OCI-LY7 (cell line): ENCODE results near the gene GYG2. TPM values are rescaled to one million over a fixed set of nuclear protein-coding genes. Genes with fewer than 3 reads are reported as not detected.

Experiments
- BruUV-seq: library from RNA; stranded (reverse); fragments of 400-500 nt; replicated peaks from 2 replicates; lab custom pipeline; 2021; lab: Mats Ljungman, UMichigan
- CTCF ChIA-PET: fragments of 300-600 bp; sonication (Branson Sonifier 250); formaldehyde crosslinking; loops from one replicate; lab custom pipeline; 2022; ENCODE audit warnings: antibody characterized with exemption; ENCODE audit not compliant: unreplicated experiment; lab: Charles Lee
- POLR2A ChIA-PET: fragments of 300-600 bp; sonication (Branson Sonifier 250); formaldehyde crosslinking; loops from one replicate; lab custom pipeline; 2022; ENCODE audit warnings: antibody characterized with exemption; lab: Charles Lee
- DNase-seq: peaks from one replicate; pipeline ENCODE4 v3.0.0-alpha.2; 2015; ENCODE audit warnings: low spot score
- H2AFZ ChIP-seq: fragments of 200-600 bp; sonication (generic), shearing (Covaris generic); 2 replicates; pipeline ENCODE4 v1.6.1; 2014; ENCODE audit warnings: mild to moderate bottlenecking, antibody characterized with exemption, low read length, moderate library complexity
- H3K27ac ChIP-seq: fragments of 200-600 bp; sonication (generic); 2 replicates; pipeline ENCODE4 v1.5.1; 2014; ENCODE audit warnings: mixed run types, low read depth, mild to moderate bottlenecking, moderate library complexity, low read length, inconsistent platforms; ENCODE audit not compliant: poor library complexity, severe bottlenecking
- H3K36me3 ChIP-seq: fragments of 200-600 bp; sonication (generic); 2 replicates; pipeline ENCODE4 v1.6.1; 2014; ENCODE audit warnings: mild to moderate bottlenecking, antibody characterized with exemption, low read length, moderate library complexity, mixed read lengths; ENCODE audit not compliant: insufficient read depth
- H3K4me1 ChIP-seq: fragments of 200-600 bp; sonication (generic); 2 replicates; pipeline ENCODE4 v1.5.1; 2014; ENCODE audit warnings: mild to moderate bottlenecking, low read length; ENCODE audit not compliant: insufficient read depth, poor library complexity, severe bottlenecking
- H3K4me2 ChIP-seq: fragments of 200-600 bp; sonication (generic); 2 replicates; pipeline ENCODE4 v1.6.1; 2014; ENCODE audit warnings: mild to moderate bottlenecking, low read length
- H3K4me3 ChIP-seq: fragments of 200-600 bp; sonication (generic); 2 replicates; pipeline ENCODE4 v1.5.1; 2014; ENCODE audit warnings: mild to moderate bottlenecking, low read depth, low read length; ENCODE audit not compliant: poor library complexity, severe bottlenecking
- H3K79me2 ChIP-seq: fragments of 200-600 bp; sonication (generic); 2 replicates; pipeline ENCODE4 v1.6.1; 2016; ENCODE audit warnings: low read depth, mild to moderate bottlenecking, low read length, moderate library complexity, mixed read lengths; ENCODE audit not compliant: insufficient read depth
- H3K9me2 ChIP-seq: fragments of 200-600 bp; sonication (generic); 2 replicates; pipeline ENCODE4 v1.6.1; 2016; ENCODE audit warnings: mild to moderate bottlenecking, low read length, mixed read lengths; ENCODE audit not compliant: insufficient read depth
- H3K9me3 ChIP-seq: fragments of 200-600 bp; sonication (generic); 2 replicates; pipeline ENCODE4 v1.6.1; 2014; ENCODE audit warnings: mild to moderate bottlenecking, mixed run types, low read length, mixed read lengths
- H4K20me1 ChIP-seq: fragments of 200-600 bp; sonication (generic); 2 replicates; pipeline ENCODE4 v1.6.1; 2014; ENCODE audit warnings: mild to moderate bottlenecking, antibody characterized with exemption, low read length, moderate library complexity, mixed read lengths; ENCODE audit not compliant: insufficient read depth
- EZH2phosphoT487 ChIP-seq: fragments of 200-600 bp; sonication (generic); IDR thresholded peaks from 2 replicates; pipeline ENCODE4 v1.6.1; 2018; ENCODE audit warnings: low read depth, borderline replicate concordance, mild to moderate bottlenecking, mixed run types, antibody characterized with exemption, low read length, moderate library complexity, mixed read lengths
- intact Hi-C: fragments of 100-400 bp; cut with micrococcal nuclease; formaldehyde crosslinking; loops from one replicate; pipeline ENCODE4 v1.10.0; 2022; ENCODE audit not compliant: unreplicated experiment
- total RNA-seq, 2 experiments: library from RNA; depleted of rRNA in 1 of 2; stranded (reverse); fragments of >200 nt in 1 of 2; shearing (Covaris generic) in 1 of 2; gene quantifications; 2 replicates each; pipeline ENCODE4 v1.2.3, GENCODE V29; 2014 to 2022
- TF ChIP-seq, protein P1 (sequence below): fragments of 200-600 bp; sonication (generic); conservative IDR thresholded peaks from 2 replicates; pipeline ENCODE4 v1.5.1; 2014; ENCODE audit warnings: mild to moderate bottlenecking, antibody characterized with exemption, low read length, moderate library complexity, mixed read lengths

Gene GYG2
- total RNA-seq, 2 experiments from 2014 or later, result not detected

DNA sequence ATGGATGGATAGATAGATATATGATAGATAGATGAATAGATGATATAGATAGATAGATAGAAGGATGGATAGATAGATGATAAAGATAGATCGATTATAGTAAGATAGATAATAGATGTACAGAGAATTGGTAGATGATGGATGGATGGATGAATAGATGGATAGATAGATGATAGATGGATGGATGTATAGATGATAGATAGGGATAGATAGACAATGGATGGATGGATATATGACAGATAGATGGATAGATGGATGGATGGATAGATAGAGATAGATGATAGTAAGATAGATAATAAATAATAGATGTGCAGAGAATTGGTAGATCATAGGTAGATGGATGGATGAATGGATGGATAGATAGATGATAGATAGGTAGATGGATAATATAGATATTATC, 12.2 kb downstream of the GYG2 start:
- Histone ChIP-seq H3K36me3 (no peaks in the 10 kb centered on the region), H4K20me1 (no peaks in the 10 kb centered on the region), H3K4me1 (no peaks in the 10 kb centered on the region), H3K9me3 (no peaks in the 10 kb centered on the region), H2AFZ (no peak overlapping the region), H3K4me2 (no peak overlapping the region), H3K9me2 (no peaks in the 10 kb centered on the region), H3K27ac (no peak overlapping the region), H3K4me3 (no peak overlapping the region), H3K79me2 (no peaks in the 10 kb centered on the region)
- CTCF ChIA-PET, result no interaction called here
- POLR2A ChIA-PET, result no interaction called here
- no peak for TF ChIP-seq EZH2phosphoT487
- no peak for DNase-seq
- intact Hi-C loops, result no loop called here
- BruUV-seq, result no TSS peak

DNA sequence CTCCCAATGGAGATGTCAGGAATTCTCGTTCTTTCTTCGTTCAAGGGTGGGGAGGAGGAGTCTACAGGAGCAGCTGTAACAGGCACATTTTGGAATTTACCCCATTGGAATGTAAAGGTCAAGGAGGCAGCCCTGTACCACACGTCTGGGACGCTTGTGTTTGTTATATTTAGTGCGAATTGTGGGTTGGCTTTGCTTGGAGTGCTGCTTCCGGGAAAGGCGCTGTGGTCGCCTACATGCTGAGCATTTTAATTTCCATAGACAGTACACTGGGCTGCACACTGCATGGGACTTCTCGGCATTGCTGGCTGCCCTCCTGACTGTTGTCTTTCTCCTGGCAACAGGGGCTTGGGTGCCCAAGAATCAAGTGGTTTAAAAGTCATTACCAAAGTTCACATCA, 12.8 kb downstream of the GYG2 start:
- no peak for DNase-seq
- Histone ChIP-seq H3K79me2 (no peaks in the 10 kb centered on the region), H2AFZ (no peak overlapping the region), H4K20me1 (no peaks in the 10 kb centered on the region), H3K9me3 (no peaks in the 10 kb centered on the region), H3K27ac (no peak overlapping the region), H3K4me1 (no peaks in the 10 kb centered on the region), H3K4me2 (no peak overlapping the region), H3K4me3 (no peak overlapping the region), H3K9me2 (no peaks in the 10 kb centered on the region), H3K36me3 (no peaks in the 10 kb centered on the region)
- intact Hi-C loops, result no loop called here
- ChIA-PET POLR2A (no interaction called here), CTCF (no interaction called here)
- TF ChIP-seq, protein P1, sequence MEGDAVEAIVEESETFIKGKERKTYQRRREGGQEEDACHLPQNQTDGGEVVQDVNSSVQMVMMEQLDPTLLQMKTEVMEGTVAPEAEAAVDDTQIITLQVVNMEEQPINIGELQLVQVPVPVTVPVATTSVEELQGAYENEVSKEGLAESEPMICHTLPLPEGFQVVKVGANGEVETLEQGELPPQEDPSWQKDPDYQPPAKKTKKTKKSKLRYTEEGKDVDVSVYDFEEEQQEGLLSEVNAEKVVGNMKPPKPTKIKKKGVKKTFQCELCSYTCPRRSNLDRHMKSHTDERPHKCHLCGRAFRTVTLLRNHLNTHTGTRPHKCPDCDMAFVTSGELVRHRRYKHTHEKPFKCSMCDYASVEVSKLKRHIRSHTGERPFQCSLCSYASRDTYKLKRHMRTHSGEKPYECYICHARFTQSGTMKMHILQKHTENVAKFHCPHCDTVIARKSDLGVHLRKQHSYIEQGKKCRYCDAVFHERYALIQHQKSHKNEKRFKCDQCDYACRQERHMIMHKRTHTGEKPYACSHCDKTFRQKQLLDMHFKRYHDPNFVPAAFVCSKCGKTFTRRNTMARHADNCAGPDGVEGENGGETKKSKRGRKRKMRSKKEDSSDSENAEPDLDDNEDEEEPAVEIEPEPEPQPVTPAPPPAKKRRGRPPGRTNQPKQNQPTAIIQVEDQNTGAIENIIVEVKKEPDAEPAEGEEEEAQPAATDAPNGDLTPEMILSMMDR, result no peak
- no peak for TF ChIP-seq EZH2phosphoT487
- no TSS peak for BruUV-seq

DNA sequence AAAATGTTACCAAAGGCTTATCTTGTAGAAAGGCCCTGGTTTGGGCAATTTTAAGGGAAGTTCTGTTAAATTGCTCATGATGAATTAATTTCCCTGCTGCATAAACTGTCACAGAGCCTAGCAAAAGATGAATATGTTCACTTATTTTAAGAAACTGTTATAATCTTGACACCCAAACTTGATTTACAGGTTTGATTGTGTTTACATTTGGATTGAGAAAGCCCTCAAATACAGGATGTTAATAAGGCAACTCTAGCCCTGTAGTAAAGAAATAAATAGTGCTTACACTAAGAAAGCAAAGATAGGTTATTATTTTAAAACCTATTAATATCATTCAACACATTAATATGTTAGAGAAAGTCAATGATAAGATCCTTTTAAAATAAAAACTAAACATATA, 18.3 kb downstream of the GYG2 start:
- TF ChIP-seq EZH2phosphoT487, result no peak
- TF ChIP-seq, protein P1, result no peak
- no peak overlapping the region for H3K27ac ChIP-seq
- H3K4me2 ChIP-seq, result no peak overlapping the region
- POLR2A ChIA-PET, result no interaction called here
- no peak overlapping the region for H2AFZ ChIP-seq
- intact Hi-C loops, result no loop called here
- no peaks in the 10 kb centered on the region for H3K36me3 ChIP-seq
- no peak overlapping the region for H3K4me3 ChIP-seq
- no peaks in the 10 kb centered on the region for H3K79me2 ChIP-seq
- no peaks in the 10 kb centered on the region for H3K4me1 ChIP-seq
- CTCF ChIA-PET, result no interaction called here
- no TSS peak for BruUV-seq
- no peaks in the 10 kb centered on the region for H3K9me2 ChIP-seq
- no peaks in the 10 kb centered on the region for H4K20me1 ChIP-seq
- H3K9me3 ChIP-seq, result no peaks in the 10 kb centered on the region
- no peak for DNase-seq
